ENCODE data around the gene ZCCHC14.

Gene ZCCHC14

DNA sequence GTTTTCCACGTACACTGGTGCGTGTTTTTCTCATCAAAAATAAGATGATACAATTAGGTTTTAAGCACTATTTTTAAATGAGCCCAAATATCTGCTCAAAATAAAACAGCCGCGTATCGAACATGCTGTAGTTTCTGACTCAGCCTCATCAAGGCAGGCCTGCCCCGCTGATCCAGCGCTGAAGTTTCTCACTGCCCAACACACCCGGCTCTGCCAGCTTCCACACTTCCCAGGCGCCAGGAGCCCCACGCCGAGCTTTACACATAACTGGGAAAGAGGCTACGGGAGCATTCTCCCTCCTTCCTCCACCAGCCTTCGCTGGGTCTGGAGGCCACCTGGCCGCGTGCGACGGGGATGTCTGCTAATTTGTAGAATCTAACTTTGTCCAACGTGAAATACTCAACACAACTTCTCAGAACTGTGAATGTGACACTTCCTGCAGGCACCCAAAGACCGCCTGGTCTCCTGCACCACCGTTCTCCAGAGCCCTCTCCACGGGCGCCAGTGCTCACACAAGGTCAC is 58.6 kb downstream of the ZCCHC14 start:
- Histone ChIP-seq H3K27me3 (ENCODE audit: control insufficient read depth in 1 of 2, insufficient read depth in 2 of 2, low read length in 2 of 2) (no peaks in the 10 kb centered on the region), H3K27ac (ENCODE audit: low read depth, low read length) (no peak overlapping the region), H3K4me3 (ENCODE audit: low read depth in 1 of 2, low read length in 2 of 2) (no peak overlapping the region), H3K9me3 (ENCODE audit: low read length) (no peaks in the 10 kb centered on the region), H3K36me3 (ENCODE audit: insufficient read depth, low read length) (peaks cover 12% of the 10 kb centered on the region), H3K4me1 (ENCODE audit: insufficient read depth, low read length) (peaks cover 16% of the 10 kb centered on the region), H3K9ac (ENCODE audit: low read length) (no peak overlapping the region)

DNA sequence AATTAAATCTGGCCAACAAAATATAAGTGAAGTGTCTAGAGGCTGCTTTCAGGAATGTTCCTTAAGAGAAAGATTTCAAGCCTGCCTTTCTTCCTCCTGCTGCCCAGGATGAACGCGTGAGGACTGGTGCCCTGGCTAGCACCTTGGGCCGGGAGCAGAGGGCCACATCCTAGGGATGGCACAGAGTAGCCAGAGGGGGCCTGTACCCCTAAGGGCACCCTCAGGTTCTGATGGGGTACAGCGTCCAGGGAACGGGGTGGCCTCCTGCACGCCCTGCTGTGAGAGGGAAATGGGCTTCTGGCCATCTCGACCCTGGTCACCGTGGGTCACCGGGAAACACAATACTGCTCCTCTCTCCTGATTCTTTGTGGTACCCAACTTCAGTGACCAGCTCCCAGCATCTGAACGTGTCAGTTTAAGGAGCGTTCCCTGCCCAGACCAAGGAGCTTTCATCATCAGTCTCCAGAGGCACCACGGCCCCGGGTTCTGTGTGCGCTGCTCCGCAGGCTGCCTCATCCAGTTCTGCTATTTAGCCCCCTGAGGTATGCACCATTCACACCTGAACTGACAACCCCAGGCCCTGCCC is 60.4 kb downstream of the ZCCHC14 start:
- Histone ChIP-seq H3K4me1 (ENCODE audit: insufficient read depth, low read length) (peaks cover 16% of the 10 kb centered on the region), H3K4me3 (ENCODE audit: low read depth in 1 of 2, low read length in 2 of 2) (no peak overlapping the region), H3K27ac (ENCODE audit: low read depth, low read length) (no peak overlapping the region), H3K27me3 (ENCODE audit: control insufficient read depth in 1 of 2, insufficient read depth in 2 of 2, low read length in 2 of 2) (no peaks in the 10 kb centered on the region), H3K9ac (ENCODE audit: low read length) (no peak overlapping the region), H3K9me3 (ENCODE audit: low read length) (no peaks in the 10 kb centered on the region), H3K36me3 (ENCODE audit: insufficient read depth, low read length) (peaks cover 18% of the 10 kb centered on the region)

DNA sequence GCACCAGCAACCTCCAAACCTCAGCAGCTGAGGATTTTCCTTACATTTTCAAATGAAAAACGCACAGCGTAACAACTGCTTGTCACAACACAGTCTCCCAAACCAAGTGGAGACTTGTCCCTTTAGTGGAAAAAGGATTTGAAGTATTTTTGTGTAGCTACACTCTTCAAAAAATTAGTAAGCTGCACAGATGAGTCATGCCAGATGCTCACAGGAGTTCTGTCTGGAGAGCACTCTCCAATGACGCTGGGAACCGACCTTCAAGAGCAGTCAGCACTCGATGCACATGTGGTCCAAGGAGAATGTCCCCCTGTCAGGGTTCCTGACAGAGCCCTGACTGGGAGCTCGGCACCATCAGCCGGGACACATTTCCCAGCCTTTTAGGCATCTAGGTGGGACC is 60.9 kb downstream of the ZCCHC14 start:
- H3K27ac ChIP-seq (ENCODE audit: low read depth, low read length) = no peak overlapping the region
- H3K4me3 ChIP-seq (ENCODE audit: low read depth in 1 of 2, low read length in 2 of 2) = no peak overlapping the region
- peaks cover 18% of the 10 kb centered on the region for H3K36me3 ChIP-seq (ENCODE audit: insufficient read depth, low read length)
- no peaks in the 10 kb centered on the region for H3K9me3 ChIP-seq (ENCODE audit: low read length)
- peaks cover 16% of the 10 kb centered on the region for H3K4me1 ChIP-seq (ENCODE audit: insufficient read depth, low read length)
- H3K9ac ChIP-seq (ENCODE audit: low read length) = no peak overlapping the region
- H3K27me3 ChIP-seq (ENCODE audit: control insufficient read depth in 1 of 2, insufficient read depth in 2 of 2, low read length in 2 of 2) = no peaks in the 10 kb centered on the region

DNA sequence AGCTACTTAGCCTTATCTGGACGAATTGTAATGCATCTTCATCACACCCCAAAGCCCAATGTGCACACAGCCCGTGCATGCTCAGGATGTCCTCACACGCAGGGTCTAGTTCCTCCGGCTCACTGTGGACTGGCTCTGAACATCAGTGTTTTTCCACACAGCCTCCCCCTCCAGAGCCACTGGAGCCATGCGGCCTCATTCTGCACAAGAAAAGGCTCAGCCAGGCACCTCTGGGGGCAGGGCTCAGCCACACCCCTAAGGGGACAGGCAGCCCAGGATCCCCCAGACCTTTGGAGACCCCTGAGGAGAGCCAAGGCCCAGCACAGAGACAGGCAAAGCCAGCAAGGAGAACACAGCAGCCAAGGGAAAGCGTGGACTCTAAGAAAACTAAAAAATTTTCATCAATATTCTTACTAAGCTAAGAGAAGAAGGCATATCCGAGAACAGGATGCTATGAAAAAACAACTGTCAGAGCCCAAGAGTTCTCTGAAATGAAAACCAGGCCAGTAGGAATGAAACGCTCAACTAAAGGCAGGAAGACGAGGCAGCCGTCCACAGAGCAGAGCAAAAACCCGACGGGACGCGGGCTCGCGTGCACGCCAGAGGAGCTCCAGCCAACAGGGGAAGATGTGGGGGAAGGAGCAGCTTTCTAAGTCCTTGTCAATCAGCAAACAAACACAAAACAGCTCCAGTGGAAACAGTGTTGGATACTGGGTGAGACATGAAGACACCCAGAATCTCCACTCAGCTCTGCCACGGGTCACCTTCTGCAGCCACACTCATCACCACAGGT is 66.2 kb downstream of the ZCCHC14 start:
- no peak overlapping the region for H3K27ac ChIP-seq (ENCODE audit: low read depth, low read length)
- H3K9me3 ChIP-seq (ENCODE audit: low read length) = no peaks in the 10 kb centered on the region
- H3K9ac ChIP-seq (ENCODE audit: low read length) = no peak overlapping the region
- no peaks in the 10 kb centered on the region for H3K27me3 ChIP-seq (ENCODE audit: control insufficient read depth in 1 of 2, insufficient read depth in 2 of 2, low read length in 2 of 2)
- no peak overlapping the region for H3K4me3 ChIP-seq (ENCODE audit: low read depth in 1 of 2, low read length in 2 of 2)
- H3K36me3 ChIP-seq (ENCODE audit: insufficient read depth, low read length) = peaks cover 20% of the 10 kb centered on the region
- no peaks in the 10 kb centered on the region for H3K4me1 ChIP-seq (ENCODE audit: insufficient read depth, low read length)

DNA sequence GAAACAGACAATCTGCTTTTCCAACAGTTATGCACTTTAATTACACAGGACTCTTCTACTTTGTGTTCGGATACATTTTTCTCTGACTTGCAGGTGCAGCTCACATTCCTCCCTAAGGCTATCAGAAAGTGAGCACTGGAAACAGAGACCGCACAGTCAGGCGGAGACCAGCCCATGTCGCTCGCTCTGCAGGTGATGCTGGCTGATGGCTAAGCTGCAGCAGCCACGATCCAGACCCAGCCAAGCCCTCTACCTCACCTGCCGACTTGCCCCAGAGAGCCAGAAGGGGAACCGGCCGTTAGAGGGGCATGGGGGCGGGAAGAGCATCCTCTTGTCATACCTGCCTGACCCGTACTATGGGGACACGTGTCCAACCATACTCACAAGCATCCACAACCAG is 66.9 kb downstream of the ZCCHC14 start:
- no peaks in the 10 kb centered on the region for H3K4me1 ChIP-seq (ENCODE audit: insufficient read depth, low read length)
- H3K4me3 ChIP-seq (ENCODE audit: low read depth in 1 of 2, low read length in 2 of 2) = no peak overlapping the region
- peaks cover 20% of the 10 kb centered on the region for H3K36me3 ChIP-seq (ENCODE audit: insufficient read depth, low read length)

DNA sequence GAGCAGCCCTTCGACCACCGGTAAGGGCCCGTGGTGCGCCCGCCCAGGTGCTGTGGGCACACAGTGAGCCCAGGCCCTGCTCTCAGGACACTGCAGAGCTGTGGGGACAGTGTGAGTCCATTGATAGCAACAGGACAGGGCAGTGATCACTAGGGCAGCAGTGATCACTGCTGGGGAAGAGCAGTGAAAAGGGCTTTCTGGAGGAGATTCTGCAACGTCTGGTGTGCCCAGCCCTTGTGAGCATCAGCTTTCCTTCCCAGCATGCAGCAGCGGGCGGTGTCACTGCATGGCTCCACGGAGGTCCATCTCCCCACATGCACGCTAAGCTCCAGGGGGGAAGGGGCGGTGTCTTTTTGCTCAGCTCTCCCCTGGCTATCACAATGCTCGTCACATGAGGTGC is 68.6 kb downstream of the ZCCHC14 start:
- H3K4me3 ChIP-seq (ENCODE audit: low read depth in 1 of 2, low read length in 2 of 2) = no peak overlapping the region
- peaks cover 30% of the 10 kb centered on the region for H3K36me3 ChIP-seq (ENCODE audit: insufficient read depth, low read length)
- H3K9ac ChIP-seq (ENCODE audit: low read length) = no peak overlapping the region
- H3K9me3 ChIP-seq (ENCODE audit: low read length) = no peaks in the 10 kb centered on the region
- no peaks in the 10 kb centered on the region for H3K27me3 ChIP-seq (ENCODE audit: control insufficient read depth in 1 of 2, insufficient read depth in 2 of 2, low read length in 2 of 2)
- no peak overlapping the region for H3K27ac ChIP-seq (ENCODE audit: low read depth, low read length)
- H3K4me1 ChIP-seq (ENCODE audit: insufficient read depth, low read length) = no peaks in the 10 kb centered on the region

More for the DNA sequence above, 66.9 kb downstream of the ZCCHC14 start:
- no peak overlapping the region for H3K27ac ChIP-seq (ENCODE audit: low read depth, low read length)
- no peaks in the 10 kb centered on the region for H3K9me3 ChIP-seq (ENCODE audit: low read length)
- no peak overlapping the region for H3K9ac ChIP-seq (ENCODE audit: low read length)
- no peaks in the 10 kb centered on the region for H3K27me3 ChIP-seq (ENCODE audit: control insufficient read depth in 1 of 2, insufficient read depth in 2 of 2, low read length in 2 of 2)

DNA sequence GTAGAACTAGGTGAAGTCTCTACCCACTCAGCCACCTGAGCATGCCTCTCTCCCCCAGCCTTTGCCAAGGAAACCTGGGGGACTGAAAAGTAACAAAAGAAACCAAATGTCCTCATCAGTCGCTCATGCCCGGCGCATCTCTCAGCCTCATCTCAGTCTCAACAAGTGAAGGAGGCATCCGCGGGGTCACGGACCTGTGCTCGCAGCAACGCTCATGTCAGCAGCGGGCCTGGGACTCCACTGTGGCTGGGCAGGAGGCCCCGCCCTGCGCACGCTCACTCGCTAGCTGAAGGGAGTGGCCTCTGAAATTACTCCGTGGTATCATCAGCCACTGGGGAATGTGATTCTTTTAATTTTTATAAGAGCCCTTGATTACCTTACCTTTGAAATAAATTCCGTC is 69.4 kb downstream of the ZCCHC14 start:
- Histone ChIP-seq H3K4me3 (ENCODE audit: low read depth in 1 of 2, low read length in 2 of 2) (no peak overlapping the region), H3K9ac (ENCODE audit: low read length) (no peak overlapping the region), H3K4me1 (ENCODE audit: insufficient read depth, low read length) (no peaks in the 10 kb centered on the region), H3K36me3 (ENCODE audit: insufficient read depth, low read length) (peaks cover 24% of the 10 kb centered on the region), H3K27me3 (ENCODE audit: control insufficient read depth in 1 of 2, insufficient read depth in 2 of 2, low read length in 2 of 2) (no peaks in the 10 kb centered on the region), H3K27ac (ENCODE audit: low read depth, low read length) (no peak overlapping the region), H3K9me3 (ENCODE audit: low read length) (no peaks in the 10 kb centered on the region)

DNA sequence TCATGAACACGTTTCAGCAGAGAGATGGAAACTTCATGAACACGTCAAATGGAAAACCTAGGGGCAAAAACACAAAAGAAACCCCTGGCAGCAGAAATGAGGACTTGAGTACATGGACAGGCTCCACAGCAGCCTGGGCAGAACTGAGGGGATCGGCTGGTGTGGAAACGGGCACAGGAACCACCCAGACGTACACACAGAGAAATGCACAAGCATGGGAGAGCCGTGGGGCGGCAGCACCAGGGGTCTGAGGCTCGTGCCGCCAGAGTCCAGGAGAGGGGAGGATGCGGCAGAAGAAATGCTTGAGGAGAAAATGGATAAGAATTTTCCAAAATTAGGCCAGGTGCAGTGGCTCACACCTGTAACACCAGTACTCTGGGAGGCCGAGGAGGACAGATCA is 70.7 kb downstream of the ZCCHC14 start:
- Histone ChIP-seq H3K27ac (ENCODE audit: low read depth, low read length) (no peak overlapping the region), H3K4me1 (ENCODE audit: insufficient read depth, low read length) (no peaks in the 10 kb centered on the region), H3K9me3 (ENCODE audit: low read length) (no peaks in the 10 kb centered on the region), H3K27me3 (ENCODE audit: control insufficient read depth in 1 of 2, insufficient read depth in 2 of 2, low read length in 2 of 2) (no peaks in the 10 kb centered on the region), H3K36me3 (ENCODE audit: insufficient read depth, low read length) (peaks cover 34% of the 10 kb centered on the region), H3K4me3 (ENCODE audit: low read depth in 1 of 2, low read length in 2 of 2) (no peak overlapping the region), H3K9ac (ENCODE audit: low read length) (no peak overlapping the region)

DNA sequence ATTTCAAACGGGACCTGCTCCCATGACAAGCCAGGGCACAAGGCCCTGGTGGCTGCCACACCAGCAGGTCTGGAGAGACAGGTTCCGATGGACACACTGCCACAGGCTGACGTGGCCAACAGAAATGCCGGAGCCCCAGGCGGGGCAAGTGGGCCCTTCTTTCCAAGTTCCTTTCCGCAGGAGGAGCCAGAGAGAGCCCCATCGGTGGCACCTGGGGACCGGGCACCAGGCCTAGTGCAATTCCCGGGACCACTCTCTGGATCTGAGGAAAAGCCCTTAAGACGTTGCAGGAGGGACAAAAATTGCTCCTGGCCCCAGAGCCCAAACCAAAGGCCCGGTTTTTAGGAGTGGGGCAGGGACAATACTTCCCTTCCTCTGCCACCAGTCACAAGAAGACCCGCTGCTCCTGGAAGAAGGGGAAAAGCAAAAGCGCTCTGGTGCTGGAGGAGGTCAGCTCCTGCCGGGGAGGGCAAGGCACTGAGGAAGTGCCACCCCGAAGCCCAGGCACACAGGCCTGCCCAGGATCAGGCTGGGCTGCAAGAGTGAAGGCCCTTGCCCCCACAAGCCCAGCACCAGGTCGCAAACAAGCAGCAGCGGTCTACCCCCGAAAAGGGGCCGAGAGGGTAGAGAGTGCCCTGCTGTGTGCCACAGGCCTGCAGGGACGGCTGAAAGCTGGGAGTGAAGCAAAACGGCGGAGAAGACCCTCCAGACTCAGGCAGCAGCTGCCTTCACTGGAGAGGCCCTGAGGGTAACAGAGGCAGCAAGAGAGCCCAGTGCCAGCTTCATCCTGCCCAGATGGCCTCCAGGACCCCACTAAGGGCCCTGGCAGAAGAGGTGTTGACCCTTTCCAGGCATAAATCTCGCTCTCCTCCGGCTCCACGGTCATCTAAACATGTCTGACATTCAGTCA is 71.6 kb downstream of the ZCCHC14 start:
- no peaks in the 10 kb centered on the region for H3K4me1 ChIP-seq (ENCODE audit: insufficient read depth, low read length)
- H3K9me3 ChIP-seq (ENCODE audit: low read length) = no peaks in the 10 kb centered on the region
- H3K27me3 ChIP-seq (ENCODE audit: control insufficient read depth in 1 of 2, insufficient read depth in 2 of 2, low read length in 2 of 2) = no peaks in the 10 kb centered on the region
- no peak overlapping the region for H3K27ac ChIP-seq (ENCODE audit: low read depth, low read length)
- H3K9ac ChIP-seq (ENCODE audit: low read length) = no peak overlapping the region
- H3K4me3 ChIP-seq (ENCODE audit: low read depth in 1 of 2, low read length in 2 of 2) = no peak overlapping the region
- peaks cover 37% of the 10 kb centered on the region for H3K36me3 ChIP-seq (ENCODE audit: insufficient read depth, low read length)

DNA sequence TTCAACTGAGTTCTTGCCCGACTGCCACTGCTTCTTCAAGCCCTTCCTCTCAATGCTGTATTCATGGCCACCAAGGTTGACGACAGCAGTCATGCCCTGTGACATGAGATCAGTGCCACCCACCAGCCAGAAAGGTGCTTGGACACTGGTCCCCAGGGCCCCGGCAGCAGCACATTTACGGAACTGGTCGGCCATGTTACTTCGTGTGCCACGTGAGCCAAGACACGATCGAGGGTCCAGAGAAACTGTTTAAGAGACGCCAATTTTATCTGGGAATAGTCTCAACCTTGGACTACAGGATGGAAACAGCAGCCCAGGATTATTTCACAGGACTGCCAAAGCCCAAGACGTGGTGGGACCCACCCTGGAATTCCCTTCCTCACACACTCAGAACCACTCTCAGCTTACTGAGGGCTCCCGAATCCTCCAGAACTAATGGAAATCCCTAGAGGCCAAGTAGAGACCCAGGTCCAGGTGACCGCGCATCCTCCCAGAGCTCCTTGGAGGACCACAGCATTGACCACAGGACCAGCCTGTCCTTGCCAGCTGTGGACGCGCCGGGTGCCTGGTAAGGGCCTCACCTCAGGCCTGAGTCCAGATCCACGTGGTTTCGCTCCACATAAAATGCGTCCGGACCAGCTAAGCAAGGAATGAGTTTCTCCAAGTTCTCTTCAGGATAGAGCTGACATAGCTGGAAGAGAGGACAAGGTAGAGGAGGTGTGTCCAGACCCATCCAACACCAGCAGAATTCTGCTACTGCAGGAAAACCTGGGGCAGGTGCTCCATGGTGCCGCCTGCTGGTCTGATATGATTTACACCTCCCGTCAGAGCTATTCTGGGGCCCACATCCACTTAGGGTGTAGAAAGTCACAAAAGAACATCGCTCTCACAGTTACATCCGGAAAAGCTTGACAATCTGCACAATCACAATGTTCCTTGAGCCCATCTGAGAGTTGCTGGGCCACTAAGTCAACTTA is 72.5 kb downstream of the ZCCHC14 start:
- Histone ChIP-seq H3K9me3 (ENCODE audit: low read length) (no peaks in the 10 kb centered on the region), H3K27me3 (ENCODE audit: control insufficient read depth in 1 of 2, insufficient read depth in 2 of 2, low read length in 2 of 2) (no peaks in the 10 kb centered on the region), H3K9ac (ENCODE audit: low read length) (no peak overlapping the region), H3K36me3 (ENCODE audit: insufficient read depth, low read length) (peaks cover 37% of the 10 kb centered on the region), H3K4me3 (ENCODE audit: low read depth in 1 of 2, low read length in 2 of 2) (no peak overlapping the region), H3K4me1 (ENCODE audit: insufficient read depth, low read length) (no peaks in the 10 kb centered on the region), H3K27ac (ENCODE audit: low read depth, low read length) (no peak overlapping the region)

Measured in muscle layer of colon (tissue), 2 donors.